ENCODE results near the gene PLCH1.

DNA sequence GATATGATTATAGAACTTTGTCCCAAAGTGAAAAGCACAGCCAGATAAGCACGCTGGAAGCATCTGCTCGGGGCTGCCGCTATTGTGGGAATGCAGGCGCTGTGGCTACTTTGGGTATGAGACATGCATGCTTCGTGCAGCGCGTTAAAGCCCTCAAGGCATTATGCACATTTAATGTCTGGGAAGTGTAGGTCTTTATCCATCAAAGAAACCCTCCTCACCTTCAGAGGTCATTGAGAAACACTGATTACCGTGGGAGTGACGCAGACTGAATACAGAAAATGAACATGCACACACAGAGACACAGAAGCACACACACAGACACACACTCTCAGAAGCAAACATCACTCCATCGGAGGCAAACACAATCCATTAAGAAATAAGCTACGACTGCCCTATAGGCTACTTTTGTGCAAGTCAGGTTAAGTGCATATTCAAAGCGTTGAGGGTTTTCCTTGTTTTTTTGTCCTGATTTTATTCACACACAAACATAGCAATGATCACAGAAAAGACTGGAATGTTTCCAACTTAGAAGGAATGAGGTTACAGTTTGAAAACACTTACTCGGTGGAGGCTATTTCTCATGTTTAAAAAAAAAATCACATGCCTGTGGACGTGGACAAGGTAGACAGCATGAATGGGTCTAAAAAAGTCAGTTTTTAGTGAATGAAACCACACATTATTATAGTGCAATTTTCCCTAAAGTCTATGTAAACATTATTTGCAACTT lies 68.5 kb downstream of the PLCH1 start:
- TF ChIP-seq CTCF (IDR thresholded peaks at IDR 0.05; ENCODE audit: low read depth, low read length, poor library complexity, severe bottlenecking) (no peak), EZH2phosphoT487 (IDR thresholded peaks at IDR 0.05; ENCODE audit: borderline replicate concordance, low read length) (no peak)
